ENCODE results near the gene PAF1. TPM values are rescaled to one million over a fixed set of nuclear protein-coding genes. Genes with fewer than 3 reads are reported as not detected.

The PAF1 gene
- polyA plus RNA-seq, 3 donors = 22.7 to 37.8 (median 25.2) TPM

- DNase-seq = no peak
- Mint-ChIP-seq H3K36me3 (peaks cover 28 to 30% of the 10 kb centered on the region in 2 donors), H3K4me3 (no peak overlapping the region), H3K27ac (peak overlapping the region; percentile 79 to 99 (median 98)), H3K4me1 (peaks cover 41% of the 10 kb centered on the region), H3K9me3 (peaks cover 0 to 3% (median 0%) of the 10 kb centered on the region in 7 donors), H3K27me3 (ENCODE audit: low read depth in 3 of 3) (peaks cover 8 to 13% (median 12%) of the 10 kb centered on the region in 3 donors)
- Histone ChIP-seq H3K4me2 (replicated peaks; ENCODE audit: extremely low read depth, low read length, poor library complexity, severe bottlenecking) (no peak overlapping the region), H2AFZ (ENCODE audit: insufficient read depth, low read depth, low read length, poor library complexity, severe bottlenecking) (no peak overlapping the region), H3K79me2 (ENCODE audit: insufficient read depth, low read length) (peaks cover 32% of the 10 kb centered on the region), H3K9me3 (replicated peaks in 1 of 2; ENCODE audit: control insufficient read depth in 1 of 2, insufficient read depth in 1 of 2, low read length in 2 of 2) (no peaks in the 10 kb centered on the region), H3K4me1 (ENCODE audit: control insufficient read depth in 1 of 2, insufficient read depth in 2 of 2, low read length in 2 of 2) (peaks cover 39 to 47% of the 10 kb centered on the region in 2 donors), H3K36me3 (replicated peaks in 1 of 2; ENCODE audit: control insufficient read depth in 1 of 2, insufficient read depth in 2 of 2, low read length in 2 of 2) (peaks cover 24 to 30% of the 10 kb centered on the region in 2 donors), H3K27me3 (ENCODE audit: control insufficient read depth in 2 of 2, insufficient read depth in 2 of 2, low read length in 2 of 2) (peaks cover 0 to 8% of the 10 kb centered on the region in 2 donors), H3K9ac (ENCODE audit: insufficient read depth, low read length, poor library complexity, severe bottlenecking) (no peak overlapping the region), H3K4me3 (replicated peaks in 1 of 3; ENCODE audit: low read depth in 2 of 3, low read length in 3 of 3) (no peak overlapping the region), H3K27ac (ENCODE audit: low read depth in 1 of 2, low read length in 2 of 2) (peak overlapping the region; percentile 7 to 89), H4K20me1 (ENCODE audit: insufficient read depth, low read length) (peaks cover 19% of the 10 kb centered on the region)
- 100% methylated on average over 4 of the region's 8 CpGs for WGBS (ENCODE audit: insufficient coverage)
- TF ChIP-seq CTCF (IDR thresholded peaks at IDR 0.05) = no peak
- intact Hi-C loops (cut with micrococcal nuclease) = no loop called here
Measured at GRCh38 chr19:39432677-39433025, 41.7 kb upstream of the PAF1 start.

GRCh38 chr19:39430675-39431593 lies 40.0 kb upstream of the PAF1 start:
- Mint-ChIP-seq H3K4me1 (peaks cover 32% of the 10 kb centered on the region), H3K27me3 (ENCODE audit: low read depth in 3 of 3) (peaks cover 2 to 6% (median 4%) of the 10 kb centered on the region in 3 donors), H3K4me3 (peak overlapping the region; percentile 39 to 60), H3K27ac (peak overlapping the region; percentile 97 to 99 (median 98)), H3K9me3 (peaks cover 0 to 3% (median 0%) of the 10 kb centered on the region in 7 donors), H3K36me3 (peaks cover 28 to 30% of the 10 kb centered on the region in 2 donors)
- H3K27ac ChIP-seq (ENCODE audit: low read depth in 1 of 2, low read length in 2 of 2) = peak overlapping the region; percentile 92 to 99
- H3K4me2 ChIP-seq (replicated peaks; ENCODE audit: extremely low read depth, low read length, poor library complexity, severe bottlenecking) = peak overlapping the region; percentile 65
- no peak for TF ChIP-seq CTCF (IDR thresholded peaks at IDR 0.05)
- intact Hi-C loops (cut with micrococcal nuclease) = loop anchor here in 1 of 2 donors (2.0 kb wide), 2 partner anchors 18 to 34 kb away; partner anchors contain the start of gene PLEKHG2
- DNase-seq = peak; percentile 95 to 99 (median 98)
- peaks cover 31 to 39% of the 10 kb centered on the region in 2 donors for H3K4me1 ChIP-seq (ENCODE audit: control insufficient read depth in 1 of 2, insufficient read depth in 2 of 2, low read length in 2 of 2)
- H3K27me3 ChIP-seq (ENCODE audit: control insufficient read depth in 2 of 2, insufficient read depth in 2 of 2, low read length in 2 of 2) = peaks cover 0 to 7% of the 10 kb centered on the region in 2 donors
- WGBS (ENCODE audit: insufficient coverage) = 79% methylated on average over 4 of the region's 25 CpGs
- H3K9ac ChIP-seq (ENCODE audit: insufficient read depth, low read length, poor library complexity, severe bottlenecking) = peak overlapping the region; percentile 76
- H4K20me1 ChIP-seq (ENCODE audit: insufficient read depth, low read length) = peaks cover 19% of the 10 kb centered on the region
- peaks cover 32% of the 10 kb centered on the region for H3K79me2 ChIP-seq (ENCODE audit: insufficient read depth, low read length)
- peaks cover 24 to 30% of the 10 kb centered on the region in 2 donors for H3K36me3 ChIP-seq (replicated peaks in 1 of 2; ENCODE audit: control insufficient read depth in 1 of 2, insufficient read depth in 2 of 2, low read length in 2 of 2)
- H2AFZ ChIP-seq (ENCODE audit: insufficient read depth, low read depth, low read length, poor library complexity, severe bottlenecking) = no peak overlapping the region
- peak overlapping the region in 2 of 3 experiments; percentile 10 to 57 for H3K4me3 ChIP-seq (replicated peaks in 1 of 3; ENCODE audit: low read depth in 2 of 3, low read length in 3 of 3)
- H3K9me3 ChIP-seq (replicated peaks in 1 of 2; ENCODE audit: control insufficient read depth in 1 of 2, insufficient read depth in 1 of 2, low read length in 2 of 2) = no peaks in the 10 kb centered on the region
